ENCODE results near the gene PAPLN. TPM values are rescaled to one million over a fixed set of nuclear protein-coding genes. Genes with fewer than 3 reads are reported as not detected.

The PAPLN gene
- total and polyA plus RNA-seq, 7 donors = 0.26 to 0.79 (median 0.44) TPM

- Histone ChIP-seq H3K27ac (no peak overlapping the region), H3K27me3 (ENCODE audit: insufficient read depth in 3 of 3, low read length in 2 of 3) (no peaks in the 10 kb centered on the region), H3K4me3 (no peak overlapping the region), H3K4me1 (no peaks in the 10 kb centered on the region), H3K36me3 (ENCODE audit: insufficient read depth in 1 of 2, low read depth in 1 of 2) (no peaks in the 10 kb centered on the region), H3K9me3 (no peaks in the 10 kb centered on the region)
- DNase-seq = peak in 1 of 2 donors; percentile 2
- intact Hi-C loops (cut with DNase I) = no loop called here
- no peak for ATAC-seq
- no peak for TF ChIP-seq CTCF (IDR thresholded peaks at IDR 0.05)
- WGBS, 3 donors = 89 to 95% (median 92%) methylated on average over 6 of the region's 6 CpGs
Measured at GRCh38 chr14:73255005-73255400, 17.7 kb downstream of the PAPLN start.

GRCh38 chr14:73255693-73256225 is 18.5 kb downstream of the PAPLN start:
- 85 to 89% (median 88%) methylated on average over 9 of the region's 9 CpGs for WGBS, 3 donors
- no peak overlapping the region for H3K4me3 ChIP-seq
- DNase-seq (peak in 1 of 2 donors; percentile 30), ATAC-seq (no peak)
- no peaks in the 10 kb centered on the region for H3K4me1 ChIP-seq
- H3K27ac ChIP-seq = no peak overlapping the region
- H3K9me3 ChIP-seq = no peaks in the 10 kb centered on the region
- no peak for TF ChIP-seq CTCF (IDR thresholded peaks at IDR 0.05)
- intact Hi-C loops (cut with DNase I) = no loop called here
- no peaks in the 10 kb centered on the region for H3K27me3 ChIP-seq (ENCODE audit: insufficient read depth in 3 of 3, low read length in 2 of 3)
- H3K36me3 ChIP-seq (ENCODE audit: insufficient read depth in 1 of 2, low read depth in 1 of 2) = no peaks in the 10 kb centered on the region

GRCh38 chr14:73258076-73258475 is 20.8 kb downstream of the PAPLN start:
- no peaks in the 10 kb centered on the region for H3K36me3 ChIP-seq (ENCODE audit: insufficient read depth in 1 of 2, low read depth in 1 of 2)
- no peak for TF ChIP-seq CTCF (IDR thresholded peaks at IDR 0.05)

GRCh38 chr14:73258845-73259611 is 21.7 kb downstream of the PAPLN start:
- H3K36me3 ChIP-seq (ENCODE audit: insufficient read depth in 1 of 2, low read depth in 1 of 2) = no peaks in the 10 kb centered on the region

More at GRCh38 chr14:73258076-73258475, 20.8 kb downstream of the PAPLN start:
- H3K27ac ChIP-seq = no peak overlapping the region
- intact Hi-C loops (cut with DNase I) = no loop called here
- DNase-seq (no peak), ATAC-seq (no peak)
- no peaks in the 10 kb centered on the region for H3K27me3 ChIP-seq (ENCODE audit: insufficient read depth in 3 of 3, low read length in 2 of 3)
- WGBS, 3 donors = 86 to 90% (median 90%) methylated on average over 4 of the region's 4 CpGs
- H3K9me3 ChIP-seq = no peaks in the 10 kb centered on the region
- H3K4me1 ChIP-seq = no peaks in the 10 kb centered on the region
- H3K4me3 ChIP-seq = no peak overlapping the region

More at GRCh38 chr14:73258845-73259611, 21.7 kb downstream of the PAPLN start:
- no peak for TF ChIP-seq CTCF (IDR thresholded peaks at IDR 0.05)
- Histone ChIP-seq H3K9me3 (no peaks in the 10 kb centered on the region), H3K4me1 (no peaks in the 10 kb centered on the region), H3K27me3 (ENCODE audit: insufficient read depth in 3 of 3, low read length in 2 of 3) (no peaks in the 10 kb centered on the region), H3K4me3 (no peak overlapping the region), H3K27ac (no peak overlapping the region)
- intact Hi-C loops (cut with DNase I) = no loop called here
- ATAC-seq (no peak), DNase-seq (no peak)
- 84 to 88% (median 87%) methylated on average over 17 to 20 of the region's 20 CpGs for WGBS, 3 donors

All from psoas muscle (tissue), 8 donors.